H9 (cell line): ENCODE data around the gene TLE4. TPM values are rescaled to one million over a fixed set of nuclear protein-coding genes. Genes with fewer than 3 reads are reported as not detected.

Experiments
- DNase-seq: peaks from one replicate; pipeline ENCODE4 v3.0.0-alpha.2; 2017
- H2AFZ ChIP-seq: one replicate; pipeline ENCODE4 v1.6.1; 2013; ENCODE audit warnings: mild to moderate bottlenecking, low read length, control low read depth, moderate library complexity
- H2AK5ac ChIP-seq: 2 replicates; pipeline ENCODE4 v1.6.1; 2013; ENCODE audit warnings: low read length, control low read depth, mixed read lengths; ENCODE audit not compliant: insufficient read length
- H2BK120ac ChIP-seq: one replicate; pipeline ENCODE4 v1.6.1; 2013; ENCODE audit warnings: low read depth, mild to moderate bottlenecking, low read length, control low read depth, inconsistent platforms; ENCODE audit not compliant: poor library complexity, severe bottlenecking
- H2BK12ac ChIP-seq: 2 replicates; pipeline ENCODE4 v1.6.1; 2013; ENCODE audit warnings: low read length, control low read depth, mixed read lengths, low read depth; ENCODE audit not compliant: insufficient read length
- H2BK15ac ChIP-seq: 2 replicates; pipeline ENCODE4 v1.6.1; 2013; ENCODE audit warnings: low read depth, low read length, control low read depth
- H2BK20ac ChIP-seq: one replicate; pipeline ENCODE4 v1.6.1; 2013; ENCODE audit warnings: low read depth, mild to moderate bottlenecking, low read length, control low read depth, inconsistent platforms; ENCODE audit not compliant: poor library complexity, severe bottlenecking
- H2BK5ac ChIP-seq: 2 replicates; pipeline ENCODE4 v1.6.1; 2013; ENCODE audit warnings: low read length, control low read depth, mixed read lengths; ENCODE audit not compliant: insufficient read length
- H3K14ac ChIP-seq: 2 replicates; pipeline ENCODE4 v1.6.1; 2013; ENCODE audit warnings: low read length, control low read depth; ENCODE audit not compliant: insufficient read depth
- H3K18ac ChIP-seq: 2 replicates; pipeline ENCODE4 v1.6.1; 2013; ENCODE audit warnings: low read depth, mild to moderate bottlenecking, mixed read lengths, low read length, control low read depth; ENCODE audit not compliant: insufficient read length
- H3K23ac ChIP-seq: 2 replicates; pipeline ENCODE4 v1.6.1; 2013; ENCODE audit warnings: low read length, control low read depth, mixed read lengths, low read depth; ENCODE audit not compliant: insufficient read length
- H3K23me2 ChIP-seq: 2 replicates; pipeline ENCODE4 v1.6.1; 2013; ENCODE audit warnings: low read depth, mild to moderate bottlenecking, mixed read lengths, low read length, control low read depth; ENCODE audit not compliant: insufficient read length, poor library complexity, severe bottlenecking
- H3K27ac ChIP-seq: 2 replicates; pipeline ENCODE4 v1.5.1; 2013; ENCODE audit warnings: low read length, control low read depth, mixed read lengths, low read depth; ENCODE audit not compliant: insufficient read length
- H3K27me3 ChIP-seq: 2 replicates; pipeline ENCODE4 v1.6.1; 2013; ENCODE audit warnings: low read length, control low read depth, inconsistent platforms; ENCODE audit not compliant: insufficient read depth
- H3K4ac ChIP-seq: 2 replicates; pipeline ENCODE4 v1.6.1; 2013; ENCODE audit warnings: low read depth, mild to moderate bottlenecking, control low read depth, inconsistent platforms, low read length, moderate library complexity
- H3K4me1 ChIP-seq: 2 replicates; pipeline ENCODE4 v1.6.1; 2013; ENCODE audit warnings: low read length, control low read depth, inconsistent platforms; ENCODE audit not compliant: insufficient read depth
- H3K4me2 ChIP-seq: 2 replicates; pipeline ENCODE4 v1.6.1; 2013; ENCODE audit warnings: low read length, control low read depth, mixed read lengths; ENCODE audit not compliant: insufficient read length, insufficient read depth
- H3K56ac ChIP-seq: 2 replicates; pipeline ENCODE4 v1.6.1; 2013; ENCODE audit warnings: low read depth, mild to moderate bottlenecking, mixed read lengths, low read length, control low read depth; ENCODE audit not compliant: insufficient read length
- H3K79me1 ChIP-seq: 2 replicates; pipeline ENCODE4 v1.6.1; 2013; ENCODE audit warnings: low read depth, mild to moderate bottlenecking, moderate library complexity, low read length, control low read depth, inconsistent platforms; ENCODE audit not compliant: insufficient read depth, poor library complexity, severe bottlenecking
- H3K79me2 ChIP-seq: 2 replicates; pipeline ENCODE4 v1.6.1; 2013; ENCODE audit warnings: low read length, control low read depth, inconsistent platforms; ENCODE audit not compliant: insufficient read depth
- H3K9ac ChIP-seq: 2 replicates; pipeline ENCODE4 v1.6.1; 2013; ENCODE audit warnings: low read length, control low read depth, mixed read lengths; ENCODE audit not compliant: insufficient read length; ENCODE audit errors: extremely low read depth
- H3K9me3 ChIP-seq: one replicate; pipeline ENCODE4 v1.6.1; 2013; ENCODE audit warnings: low read depth, low read length, inconsistent platforms; ENCODE audit not compliant: control insufficient read depth
- H3T11ph ChIP-seq: one replicate; pipeline ENCODE4 v1.6.1; 2013; ENCODE audit warnings: mild to moderate bottlenecking, low read length, control low read depth, inconsistent platforms
- H4K20me1 ChIP-seq: one replicate; pipeline ENCODE4 v1.6.1; 2013; ENCODE audit not compliant: control insufficient read depth, insufficient read length, insufficient read depth
- H4K5ac ChIP-seq: 2 replicates; pipeline ENCODE4 v1.6.1; 2013; ENCODE audit warnings: low read depth, mild to moderate bottlenecking, mixed read lengths, low read length, control low read depth; ENCODE audit not compliant: insufficient read length
- H4K8ac ChIP-seq: replicated peaks from 2 replicates; pipeline ENCODE4 v1.6.1; 2013; ENCODE audit warnings: low read length, control low read depth, mixed read lengths, low read depth; ENCODE audit not compliant: insufficient read length
- H4K91ac ChIP-seq: 2 replicates; pipeline ENCODE4 v1.6.1; 2013; ENCODE audit warnings: low read depth, mild to moderate bottlenecking, moderate library complexity, mixed read lengths, low read length, control low read depth; ENCODE audit not compliant: insufficient read length
- H3K27ac Mint-ChIP-seq, 3 experiments: 2 replicates in 2 of 3; 3 replicates in 1 of 3; pipeline ENCODE4 v1.8.0; 2020 to 2021; ENCODE audit warnings: mixed read lengths in 3 of 3, mild to moderate bottlenecking in 1 of 3, moderate library complexity in 1 of 3
- H3K27me3 Mint-ChIP-seq: 2 replicates; pipeline ENCODE4 v1.8.0; 2021; ENCODE audit warnings: low read depth, mild to moderate bottlenecking, moderate library complexity, mixed read lengths
- H3K36me3 Mint-ChIP-seq, 3 experiments: 2 replicates in 2 of 3; 3 replicates in 1 of 3; pipeline ENCODE4 v1.8.0; 2020 to 2021; ENCODE audit warnings: low read depth in 3 of 3, mixed read lengths in 3 of 3; ENCODE audit not compliant: insufficient read depth in 1 of 3
- H3K4me1 Mint-ChIP-seq, 2 experiments: 2 replicates each; pipeline ENCODE4 v1.8.0; 2020; ENCODE audit warnings: mixed read lengths in 2 of 2
- H3K4me3 Mint-ChIP-seq, 2 experiments: 2 replicates in 1 of 2; 3 replicates in 1 of 2; pipeline ENCODE4 v1.8.0; 2020 to 2021; ENCODE audit warnings: mild to moderate bottlenecking in 2 of 2, mixed read lengths in 2 of 2, moderate library complexity in 1 of 2
- H3K9me3 Mint-ChIP-seq, 2 experiments: 2 replicates in 1 of 2; 3 replicates in 1 of 2; pipeline ENCODE4 v1.8.0; 2020; ENCODE audit warnings: mild to moderate bottlenecking in 2 of 2, mixed read lengths in 2 of 2, moderate library complexity in 1 of 2
- CTCF ChIP-seq: fragments of 200-600 bp; sonication (generic); conservative IDR thresholded peaks from 3 replicates; pipeline ENCODE4 v1.8.0; 2021; ENCODE audit warnings: antibody characterized with exemption, mild to moderate bottlenecking
- WGBS: extraction: QIAGEN DNeasy Blood & Tissue Kit; methylation state at CpG from one replicate; pipeline ENCODE4 v1.1.7; 2013; ENCODE audit warnings: missing lambda C conversion rate, low lambda C conversion rate, mixed read lengths; ENCODE audit not compliant: insufficient read length; ENCODE audit errors: extremely low coverage; 5-methylcytosine and 5-hydroxymethylcytosine counted together
- total RNA-seq: library from RNA; stranded (reverse); gene quantifications from 2 replicates; pipeline ENCODE4 v1.2.1, GENCODE V29; 2021

Gene TLE4
- total RNA-seq, 1 experiment from 2014 or later, result 35.1 TPM

- H3K4me2 ChIP-seq, result no peak overlapping the region
- no peaks in the 10 kb centered on the region for H3K27me3 ChIP-seq
- H4K5ac ChIP-seq, result no peak overlapping the region
- Mint-ChIP-seq H3K27ac (no peak overlapping the region; a peak in 1 of 7 replicates), H3K4me1 (peaks cover 33 to 61% of the 10 kb centered on the region in 2 experiments), H3K4me3 (no peak overlapping the region), H3K36me3 (peaks cover 4 to 33% (median 27%) of the 10 kb centered on the region in 3 experiments), H3K9me3 (no peaks in the 10 kb centered on the region), H3K27me3 (no peaks in the 10 kb centered on the region)
- no peak overlapping the region for H2BK20ac ChIP-seq
- no peaks in the 10 kb centered on the region for H3K79me2 ChIP-seq
- H4K20me1 ChIP-seq, result no peaks in the 10 kb centered on the region
- H3K9me3 ChIP-seq, result no peaks in the 10 kb centered on the region
- H3K79me1 ChIP-seq, result peaks cover 2% of the 10 kb centered on the region
- H3K14ac ChIP-seq, result no peak overlapping the region
- no peak overlapping the region for H2BK12ac ChIP-seq
- H2BK15ac ChIP-seq, result no peak overlapping the region
- no peak overlapping the region for H3T11ph ChIP-seq
- no peak for DNase-seq
- no peak overlapping the region for H2BK120ac ChIP-seq
- no peak overlapping the region for H3K56ac ChIP-seq
- H3K9ac ChIP-seq, result no peak overlapping the region
- peaks cover 5% of the 10 kb centered on the region; the same call in 1 of the 2 replicates for H3K4me1 ChIP-seq
- WGBS, result no CpG with 5 or more reads among the region's 7 CpGs
- H3K18ac ChIP-seq, result no peak overlapping the region
- no peak overlapping the region for H3K27ac ChIP-seq
- TF ChIP-seq CTCF, result no peak
- no peak overlapping the region for H2AFZ ChIP-seq
- H2AK5ac ChIP-seq, result no peak overlapping the region
- no peaks in the 10 kb centered on the region for H3K23me2 ChIP-seq
- no peak overlapping the region for H4K8ac ChIP-seq
- H3K23ac ChIP-seq, result no peak overlapping the region
- H3K4ac ChIP-seq, result no peak overlapping the region
- H2BK5ac ChIP-seq, result no peak overlapping the region
- H4K91ac ChIP-seq, result no peak overlapping the region
Observed at GRCh38 chr9:79580055-79580454, 8.3 kb downstream of the TLE4 start.
